GM10266 (cell line): ENCODE data around the gene FBXO46.

ENCODE experiments used
- DNase-seq: peaks from one replicate; pipeline ENCODE4 v3.0.0; 2012; ENCODE audit errors: extremely low spot score
- CTCF ChIP-seq: IDR thresholded peaks from 2 replicates; pipeline ENCODE4 v1.5.1; 2012; ENCODE audit warnings: mild to moderate bottlenecking, low read depth; ENCODE audit not compliant: control insufficient read depth, insufficient read depth; ENCODE audit errors: missing control alignments

Gene FBXO46

GRCh38 chr19:45710356-45711130 lies 20.2 kb downstream of the FBXO46 start:
- no peak for DNase-seq
- TF ChIP-seq CTCF, result no peak

- no peak for TF ChIP-seq CTCF
- DNase-seq, result no peak
Measured at GRCh38 chr19:45705710-45706415, 24.8 kb downstream of the FBXO46 start.

GRCh38 chr19:45705115-45705514 lies 25.6 kb downstream of the FBXO46 start:
- DNase-seq, result no peak
- no peak for TF ChIP-seq CTCF

GRCh38 chr19:45701676-45702075 lies 29.0 kb downstream of the FBXO46 start:
- no peak for TF ChIP-seq CTCF
- no peak for DNase-seq

- TF ChIP-seq CTCF, result peak; percentile 90
- peak; percentile 67 for DNase-seq
Measured at GRCh38 chr19:45693106-45693788, 37.4 kb downstream of the FBXO46 start.

- peak; percentile 93 for DNase-seq
- no peak for TF ChIP-seq CTCF
Measured at GRCh38 chr19:45692187-45693105, 38.2 kb downstream of the FBXO46 start, which contains the start of gene QPCTL. QPCTL (plus strand) TSS chr19:45692666; CDS start chr19:45692704, 38 bp downstream.
